Astrocyte (in vitro differentiated cells and primary cell): Measurements from ENCODE around the gene FAM168B. TPM values are rescaled to one million over a fixed set of nuclear protein-coding genes. Genes with fewer than 3 reads are reported as not detected.

Experiments used
- DNase-seq: peaks from one replicate; pipeline ENCODE4 v3.0.0-alpha.2; 2010; ENCODE audit warnings: low read depth
- FAIRE-seq: peaks from 2 replicates; lab custom pipeline; 2011; peaks lifted over from hg19 to GRCh38; lab: Jason Lieb, UNC
- H2AFZ ChIP-seq: 2 replicates; pipeline ENCODE4 v1.6.0; 2012; ENCODE audit warnings: low read depth, low read length, inconsistent platforms
- H3K27ac ChIP-seq: 2 replicates; pipeline ENCODE4 v1.5.1; 2011; ENCODE audit warnings: low read depth, low read length, inconsistent platforms
- H3K27me3 ChIP-seq: 2 replicates; pipeline ENCODE4 v1.6.0; 2011; ENCODE audit warnings: low read length, inconsistent platforms; ENCODE audit not compliant: insufficient read depth
- H3K36me3 ChIP-seq: 2 replicates; pipeline ENCODE4 v1.5.1; 2011; ENCODE audit warnings: low read length, inconsistent platforms; ENCODE audit not compliant: insufficient read depth
- H3K4me1 ChIP-seq: 2 replicates; pipeline ENCODE4 v1.5.1; 2011; ENCODE audit warnings: low read length, inconsistent platforms; ENCODE audit not compliant: insufficient read depth
- H3K4me2 ChIP-seq: 2 replicates; pipeline ENCODE4 v1.6.0; 2012; ENCODE audit warnings: low read length, inconsistent platforms
- H3K4me3 ChIP-seq: 2 replicates; pipeline ENCODE4 v1.5.1; 2011; ENCODE audit warnings: low read depth, mild to moderate bottlenecking, low read length, inconsistent platforms; ENCODE audit not compliant: insufficient read depth
- H3K79me2 ChIP-seq: 2 replicates; pipeline ENCODE4 v1.6.0; 2012; ENCODE audit warnings: mild to moderate bottlenecking, low read length, inconsistent platforms; ENCODE audit not compliant: insufficient read depth
- H3K9ac ChIP-seq: 2 replicates; pipeline ENCODE4 v1.6.0; 2012; ENCODE audit warnings: mild to moderate bottlenecking, low read length, inconsistent platforms
- H3K9me3 ChIP-seq: 2 replicates; pipeline ENCODE4 v1.5.1; 2012; ENCODE audit warnings: low read depth, mild to moderate bottlenecking, low read length, inconsistent platforms; ENCODE audit not compliant: insufficient read depth
- H4K20me1 ChIP-seq: 2 replicates; pipeline ENCODE4 v1.6.0; 2012; ENCODE audit warnings: low read length, inconsistent platforms; ENCODE audit not compliant: insufficient read depth
- H3K27ac Mint-ChIP-seq: one replicate; pipeline ENCODE4 v1.8.0; 2021; ENCODE audit warnings: mild to moderate bottlenecking, mixed read lengths; ENCODE audit not compliant: unreplicated experiment
- H3K27me3 Mint-ChIP-seq: one replicate; pipeline ENCODE4 v1.8.0; 2021; ENCODE audit warnings: low read depth, mixed read lengths; ENCODE audit not compliant: unreplicated experiment
- H3K36me3 Mint-ChIP-seq: one replicate; pipeline ENCODE4 v1.8.0; 2021; ENCODE audit warnings: low read depth, mixed read lengths; ENCODE audit not compliant: unreplicated experiment
- H3K4me1 Mint-ChIP-seq: one replicate; pipeline ENCODE4 v1.8.0; 2021; ENCODE audit warnings: low read depth, mixed read lengths; ENCODE audit not compliant: unreplicated experiment
- H3K4me3 Mint-ChIP-seq: one replicate; pipeline ENCODE4 v1.8.0; 2021; ENCODE audit warnings: mild to moderate bottlenecking, moderate library complexity, mixed read lengths; ENCODE audit not compliant: unreplicated experiment
- H3K9me3 Mint-ChIP-seq: one replicate; pipeline ENCODE4 v1.8.0; 2021; ENCODE audit warnings: mild to moderate bottlenecking, mixed read lengths; ENCODE audit not compliant: unreplicated experiment
- EZH2 ChIP-seq: IDR thresholded peaks from 2 replicates; pipeline ENCODE4 v1.6.1; 2012; ENCODE audit warnings: mild to moderate bottlenecking, low read length, inconsistent platforms; ENCODE audit not compliant: insufficient read depth
- total RNA-seq: library from RNA; stranded (reverse); gene quantifications from 2 replicates; pipeline ENCODE4 v1.2.1, GENCODE V29; 2021
- TF ChIP-seq, protein P1 (sequence below): IDR thresholded peaks from 2 replicates; pipeline ENCODE4 v1.5.1; 2011; ENCODE audit warnings: low read depth, mild to moderate bottlenecking, inconsistent platforms, low read length, moderate library complexity; ENCODE audit not compliant: insufficient read depth

Gene FAM168B
- total RNA-seq, 1 donor from 2014 or later: 117 TPM

DNA sequence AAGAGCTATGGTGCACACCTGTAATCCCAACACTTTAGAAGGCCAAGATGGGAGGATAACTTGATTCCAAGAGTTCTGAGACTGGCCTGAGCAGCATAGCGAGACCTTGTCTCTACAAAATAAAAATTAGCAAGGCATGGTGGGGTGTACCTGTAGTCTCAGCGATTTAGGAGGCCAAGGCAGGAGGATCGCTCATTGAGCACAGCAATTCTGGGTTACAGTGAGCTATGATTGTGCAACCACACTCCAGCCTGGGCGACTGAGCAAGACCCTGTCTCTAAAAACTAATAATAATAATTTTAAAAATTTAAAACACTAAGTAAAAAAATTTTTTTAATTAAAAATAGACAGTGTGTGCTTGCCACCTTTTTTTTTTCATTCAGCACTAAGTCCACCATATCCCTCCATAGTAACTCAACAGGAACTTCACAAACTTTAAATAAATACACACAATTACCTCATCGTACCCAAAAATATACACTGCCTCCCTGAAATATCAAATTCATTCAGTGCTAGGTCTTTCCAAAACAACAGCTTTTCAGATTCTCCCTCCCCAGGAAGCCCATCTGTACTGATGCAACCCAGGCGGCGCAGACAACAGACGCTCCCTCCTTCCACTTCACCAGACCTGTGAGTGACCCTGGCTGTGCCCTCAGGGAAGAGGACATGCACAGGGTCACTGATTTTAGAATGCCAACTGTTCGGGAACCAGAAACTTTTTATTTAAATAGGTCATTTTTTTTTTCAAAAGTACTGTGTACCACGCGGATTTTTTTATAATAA lies 29.6 kb downstream of the FAM168B start:
- no peaks in the 10 kb centered on the region for H3K9me3 ChIP-seq
- no peak overlapping the region for H3K27ac Mint-ChIP-seq
- H4K20me1 ChIP-seq: peaks cover 92% of the 10 kb centered on the region
- no peak overlapping the region for H3K9ac ChIP-seq
- no peak overlapping the region for H3K4me3 Mint-ChIP-seq
- peaks cover 23% of the 10 kb centered on the region for H3K36me3 ChIP-seq
- peaks cover 4% of the 10 kb centered on the region for H3K4me1 ChIP-seq
- H3K27me3 ChIP-seq: no peaks in the 10 kb centered on the region
- no peak overlapping the region for H3K27ac ChIP-seq
- H3K79me2 ChIP-seq: peaks cover 97% of the 10 kb centered on the region
- DNase-seq (no peak), FAIRE-seq (no peak)
- no peak overlapping the region for H2AFZ ChIP-seq
- peaks cover 9% of the 10 kb centered on the region for H3K4me1 Mint-ChIP-seq
- no peaks in the 10 kb centered on the region for H3K9me3 Mint-ChIP-seq
- H3K4me3 ChIP-seq: no peak overlapping the region
- TF ChIP-seq EZH2: no peak
- TF ChIP-seq, protein P1, sequence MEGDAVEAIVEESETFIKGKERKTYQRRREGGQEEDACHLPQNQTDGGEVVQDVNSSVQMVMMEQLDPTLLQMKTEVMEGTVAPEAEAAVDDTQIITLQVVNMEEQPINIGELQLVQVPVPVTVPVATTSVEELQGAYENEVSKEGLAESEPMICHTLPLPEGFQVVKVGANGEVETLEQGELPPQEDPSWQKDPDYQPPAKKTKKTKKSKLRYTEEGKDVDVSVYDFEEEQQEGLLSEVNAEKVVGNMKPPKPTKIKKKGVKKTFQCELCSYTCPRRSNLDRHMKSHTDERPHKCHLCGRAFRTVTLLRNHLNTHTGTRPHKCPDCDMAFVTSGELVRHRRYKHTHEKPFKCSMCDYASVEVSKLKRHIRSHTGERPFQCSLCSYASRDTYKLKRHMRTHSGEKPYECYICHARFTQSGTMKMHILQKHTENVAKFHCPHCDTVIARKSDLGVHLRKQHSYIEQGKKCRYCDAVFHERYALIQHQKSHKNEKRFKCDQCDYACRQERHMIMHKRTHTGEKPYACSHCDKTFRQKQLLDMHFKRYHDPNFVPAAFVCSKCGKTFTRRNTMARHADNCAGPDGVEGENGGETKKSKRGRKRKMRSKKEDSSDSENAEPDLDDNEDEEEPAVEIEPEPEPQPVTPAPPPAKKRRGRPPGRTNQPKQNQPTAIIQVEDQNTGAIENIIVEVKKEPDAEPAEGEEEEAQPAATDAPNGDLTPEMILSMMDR: no peak
- no peaks in the 10 kb centered on the region for H3K27me3 Mint-ChIP-seq
- H3K4me2 ChIP-seq: no peak overlapping the region
- peaks cover 14% of the 10 kb centered on the region for H3K36me3 Mint-ChIP-seq

DNA sequence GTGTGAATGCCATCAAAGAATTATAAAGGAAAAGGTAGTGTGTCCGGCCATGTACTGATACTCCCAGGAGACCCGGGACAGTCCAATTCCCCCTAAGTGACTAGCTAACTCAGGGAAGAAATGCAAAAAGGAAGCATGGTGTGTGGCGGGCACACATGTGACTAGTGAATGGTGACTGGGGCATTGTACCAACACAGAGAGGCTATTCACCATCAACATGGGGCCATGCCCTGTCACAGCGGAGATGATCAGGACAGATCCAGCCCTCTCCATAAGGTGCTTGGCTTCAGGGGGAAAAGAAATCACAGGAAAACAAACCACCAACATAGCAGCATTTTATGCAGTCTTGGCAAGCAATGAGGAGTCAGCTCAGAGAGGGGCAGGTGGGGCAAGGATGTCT lies 34.3 kb downstream of the FAM168B start:
- H2AFZ ChIP-seq: no peak overlapping the region
- Mint-ChIP-seq H3K36me3 (peaks cover 18% of the 10 kb centered on the region), H3K9me3 (no peaks in the 10 kb centered on the region), H3K4me1 (peaks cover 25% of the 10 kb centered on the region), H3K27ac (no peak overlapping the region), H3K27me3 (no peaks in the 10 kb centered on the region), H3K4me3 (no peak overlapping the region)
- DNase-seq: no peak
- no peaks in the 10 kb centered on the region for H3K27me3 ChIP-seq
- FAIRE-seq: no peak
- H3K9me3 ChIP-seq: no peaks in the 10 kb centered on the region
- TF ChIP-seq EZH2: no peak
- TF ChIP-seq, protein P1: no peak
- peaks cover 94% of the 10 kb centered on the region for H4K20me1 ChIP-seq
- H3K4me3 ChIP-seq: no peak overlapping the region
- no peak overlapping the region for H3K4me2 ChIP-seq
- peaks cover 28% of the 10 kb centered on the region for H3K36me3 ChIP-seq
- peaks cover 97% of the 10 kb centered on the region for H3K79me2 ChIP-seq
- no peak overlapping the region for H3K27ac ChIP-seq
- no peak overlapping the region for H3K9ac ChIP-seq
- peaks cover 18% of the 10 kb centered on the region for H3K4me1 ChIP-seq
